Measurements from ENCODE around the gene ASPHD1.

The ASPHD1 gene

DNA sequence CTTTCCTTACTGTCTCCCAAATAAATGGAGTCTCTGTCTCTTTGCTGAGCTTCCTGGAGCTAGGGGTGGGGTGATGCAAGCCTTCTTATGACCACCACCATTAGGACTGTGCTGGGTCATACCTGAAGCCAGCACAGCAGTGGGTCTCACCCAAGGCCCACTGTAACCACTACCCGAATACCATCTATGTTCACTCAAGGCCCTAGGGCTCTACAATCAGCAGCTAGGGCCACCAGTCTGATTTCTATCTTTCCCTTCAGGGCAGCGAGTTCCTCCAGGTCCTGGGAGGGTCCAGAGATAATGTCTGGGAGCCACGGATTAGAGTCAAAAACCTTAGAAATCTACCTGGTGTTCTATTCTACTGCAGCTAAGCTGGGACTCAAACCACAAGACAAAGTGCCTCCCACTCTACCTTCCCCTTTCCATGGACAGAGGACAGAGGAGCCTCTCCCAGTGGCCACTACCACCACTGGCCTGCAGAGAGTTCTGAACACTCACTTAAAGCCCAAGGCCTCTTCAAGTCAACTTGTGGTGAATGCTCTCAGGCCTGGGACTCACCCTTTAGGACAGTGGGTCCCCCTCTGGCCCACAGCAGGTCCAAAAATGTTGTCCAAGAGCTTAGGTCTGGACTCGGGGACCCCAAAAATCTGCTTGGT is 50.6 kb downstream of the ASPHD1 start:
- no peak for DNase-seq

DNA sequence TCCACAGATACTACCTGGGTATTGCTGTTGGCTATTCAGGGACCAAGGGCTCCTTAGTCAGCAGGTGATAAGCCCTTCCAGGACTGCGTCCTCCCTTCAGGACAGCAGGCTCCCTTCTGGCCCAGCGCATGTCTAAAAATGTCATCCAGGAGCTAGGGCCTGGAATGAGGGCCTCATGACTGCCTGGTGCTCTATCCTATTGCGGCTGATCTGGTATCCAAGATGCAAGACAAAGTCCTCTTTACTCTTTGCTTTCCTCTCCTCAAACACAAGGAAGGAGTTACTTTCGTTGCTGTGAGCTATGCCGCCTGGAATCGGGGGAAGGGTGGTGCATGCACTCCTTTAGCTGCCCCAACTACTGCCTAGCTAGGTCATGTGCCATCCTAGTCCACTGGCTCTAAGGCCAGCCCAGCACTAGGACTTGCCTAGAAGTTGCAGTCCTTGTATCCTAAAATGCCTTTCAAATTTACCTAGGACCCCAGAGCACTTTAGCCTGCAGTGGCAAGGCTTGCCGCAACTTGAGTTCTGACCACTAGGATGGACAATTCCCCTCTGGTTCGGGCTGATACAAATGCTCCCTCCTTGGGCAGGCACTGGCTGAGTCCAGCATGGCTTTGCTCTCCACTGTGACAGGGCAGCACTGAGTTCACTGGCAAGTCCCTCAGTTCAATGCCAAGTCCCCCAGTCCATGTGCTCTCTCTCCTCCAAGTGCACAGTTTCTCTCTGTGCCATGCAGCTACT is 51.5 kb downstream of the ASPHD1 start:
- no peak for DNase-seq

All from CD4-positive, alpha-beta T cell treated with Interleukin-10 for 1 hour (primary cell).